Peyer's patch (tissue), 4 donors: ENCODE data around the gene LONP2.
A peak's percentile ranks its signal among the peaks of the same experiment; 100 is the strongest.

ENCODE experiments used
- POLR2A ChIP-seq, 2 donors: fragments of 450-650 bp; IDR thresholded peaks; one replicate each; pipeline ENCODE4 v1.5.1; 2017; ENCODE audit warnings: antibody characterized with exemption in 2 of 2, mild to moderate bottlenecking in 2 of 2, moderate library complexity in 2 of 2
- TF ChIP-seq, protein P1 (sequence below), 6 experiments: fragments of 450-650 bp in 4 of 6; fragments of 200-600 bp in 2 of 6; sonication (generic) in 1 of 6; IDR thresholded peaks; one replicate each; pipeline ENCODE4 v1.5.1; 2017 to 2019; ENCODE audit warnings: antibody characterized with exemption in 6 of 6, mild to moderate bottlenecking in 3 of 6, moderate library complexity in 1 of 6

DNA sequence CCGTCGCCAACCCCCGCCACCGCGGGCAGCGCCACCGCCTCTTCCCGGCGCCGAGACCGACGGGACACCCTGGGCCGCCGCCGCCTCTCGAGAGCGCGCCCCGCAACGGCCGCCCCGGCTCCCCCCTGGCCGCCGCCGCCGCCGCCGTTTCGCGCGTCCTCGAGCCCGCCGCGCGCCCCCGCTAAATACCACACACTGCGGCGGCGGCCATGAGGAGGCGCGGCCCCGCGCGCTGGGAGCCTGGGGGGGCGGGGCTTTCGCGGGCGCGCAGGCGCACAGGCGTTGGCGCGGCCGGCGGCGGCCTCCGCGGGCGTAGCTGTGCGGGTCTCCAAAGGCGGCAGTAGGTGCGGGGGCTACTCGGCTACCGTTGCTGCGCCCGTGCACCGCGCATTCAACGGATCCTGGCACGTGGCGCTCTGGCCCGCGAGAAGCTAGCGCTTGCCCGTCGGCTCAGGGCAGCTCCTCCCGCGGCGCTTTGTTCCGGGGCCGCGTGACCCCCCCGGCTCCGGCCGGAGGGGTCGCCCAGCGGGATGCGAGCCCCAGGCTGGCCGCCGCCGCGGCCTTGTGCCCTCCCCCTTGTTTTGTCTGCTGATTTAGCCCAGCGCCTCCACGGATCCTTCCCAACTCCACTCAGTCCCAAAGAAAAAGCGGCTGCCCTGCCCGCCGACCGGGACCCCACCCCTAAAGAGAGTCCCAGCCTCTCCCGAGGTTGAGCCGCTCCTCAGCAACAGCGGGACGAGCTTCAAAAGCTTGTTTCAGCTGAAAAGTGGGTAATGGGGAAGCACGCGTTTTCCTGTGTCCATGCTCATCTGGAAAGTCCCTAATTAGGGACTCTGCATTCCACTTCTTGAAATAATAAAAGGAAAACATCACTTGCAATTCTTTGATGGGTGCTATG lies 141.4 kb downstream of the LONP2 start, which contains the start of gene SIAH1:
- TF ChIP-seq, protein P1, sequence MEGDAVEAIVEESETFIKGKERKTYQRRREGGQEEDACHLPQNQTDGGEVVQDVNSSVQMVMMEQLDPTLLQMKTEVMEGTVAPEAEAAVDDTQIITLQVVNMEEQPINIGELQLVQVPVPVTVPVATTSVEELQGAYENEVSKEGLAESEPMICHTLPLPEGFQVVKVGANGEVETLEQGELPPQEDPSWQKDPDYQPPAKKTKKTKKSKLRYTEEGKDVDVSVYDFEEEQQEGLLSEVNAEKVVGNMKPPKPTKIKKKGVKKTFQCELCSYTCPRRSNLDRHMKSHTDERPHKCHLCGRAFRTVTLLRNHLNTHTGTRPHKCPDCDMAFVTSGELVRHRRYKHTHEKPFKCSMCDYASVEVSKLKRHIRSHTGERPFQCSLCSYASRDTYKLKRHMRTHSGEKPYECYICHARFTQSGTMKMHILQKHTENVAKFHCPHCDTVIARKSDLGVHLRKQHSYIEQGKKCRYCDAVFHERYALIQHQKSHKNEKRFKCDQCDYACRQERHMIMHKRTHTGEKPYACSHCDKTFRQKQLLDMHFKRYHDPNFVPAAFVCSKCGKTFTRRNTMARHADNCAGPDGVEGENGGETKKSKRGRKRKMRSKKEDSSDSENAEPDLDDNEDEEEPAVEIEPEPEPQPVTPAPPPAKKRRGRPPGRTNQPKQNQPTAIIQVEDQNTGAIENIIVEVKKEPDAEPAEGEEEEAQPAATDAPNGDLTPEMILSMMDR (IDR thresholded peaks at IDR 0.05) = peak in 1 of 6 experiments; percentile 8
- peak; percentile 24 to 76 for TF ChIP-seq POLR2A (IDR thresholded peaks at IDR 0.05)
